A673 (cell line): ENCODE data around the gene MMD2. TPM values are rescaled to one million over a fixed set of nuclear protein-coding genes. Genes with fewer than 3 reads are reported as not detected.

Experiments
- BruUV-seq: library from RNA; stranded (reverse); fragments of 400-500 nt; replicated peaks from 2 replicates; lab custom pipeline; 2021; lab: Mats Ljungman, UMichigan
- CTCF ChIA-PET: fragments of 300-600 bp; sonication (Branson Sonifier 250); formaldehyde crosslinking; loops from one replicate; lab custom pipeline; 2022; ENCODE audit warnings: antibody characterized with exemption; lab: Charles Lee
- POLR2A ChIA-PET: fragments of 300-600 bp; sonication (Branson Sonifier 250); formaldehyde crosslinking; loops from one replicate; lab custom pipeline; 2022; ENCODE audit warnings: antibody characterized with exemption; ENCODE audit not compliant: low non-redundant PET; lab: Charles Lee
- DNase-seq: peaks from one replicate; pipeline ENCODE4 v3.0.0-alpha.2; 2015; ENCODE audit warnings: low spot score
- H3K27ac ChIP-seq: fragments of 200-600 bp; sonication (generic); 2 replicates; pipeline ENCODE4 v1.5.1; 2016; ENCODE audit warnings: mixed run types, low read depth, mild to moderate bottlenecking, mixed read lengths, antibody characterized with exemption, low read length; ENCODE audit not compliant: poor library complexity, severe bottlenecking
- H3K27me3 ChIP-seq: fragments of 200-600 bp; sonication (generic); replicated peaks from 2 replicates; pipeline ENCODE4 v1.6.1; 2017; ENCODE audit warnings: mixed run types, low read depth, mild to moderate bottlenecking, mixed read lengths, antibody characterized with exemption, low read length; ENCODE audit not compliant: insufficient read depth, poor library complexity
- H3K36me3 ChIP-seq: fragments of 200-600 bp; sonication (generic); 2 replicates; pipeline ENCODE4 v1.6.1; 2016; ENCODE audit warnings: mixed run types, mild to moderate bottlenecking, mixed read lengths, antibody characterized with exemption, low read length; ENCODE audit not compliant: insufficient read depth, poor library complexity, severe bottlenecking
- H3K4me1 ChIP-seq: fragments of 200-600 bp; sonication (generic); 2 replicates; pipeline ENCODE4 v1.6.1; 2017; ENCODE audit warnings: mixed run types, mild to moderate bottlenecking, mixed read lengths, antibody characterized with exemption, low read length; ENCODE audit not compliant: insufficient read depth, poor library complexity, severe bottlenecking
- H3K4me3 ChIP-seq: fragments of 200-600 bp; sonication (generic); 2 replicates; pipeline ENCODE4 v1.5.1; 2016; ENCODE audit warnings: low read depth, mixed run types, mild to moderate bottlenecking, mixed read lengths, low read length; ENCODE audit not compliant: poor library complexity, severe bottlenecking
- H3K9me3 ChIP-seq: fragments of 200-600 bp; sonication (generic); 2 replicates; pipeline ENCODE4 v1.6.1; 2016; ENCODE audit warnings: mixed run types, low read depth, mild to moderate bottlenecking, mixed read lengths, antibody characterized with exemption, low read length; ENCODE audit not compliant: poor library complexity, severe bottlenecking
- CTCF ChIP-seq: fragments of 300-800, 200-600 bp; sonication (generic); conservative IDR thresholded peaks from 2 replicates; pipeline ENCODE4 v1.5.1; 2017; ENCODE audit warnings: low read depth, mild to moderate bottlenecking, antibody characterized with exemption, low read length, moderate library complexity, mixed read lengths
- EZH2 ChIP-seq: fragments of 200-600 bp; sonication (generic); IDR thresholded peaks from 2 replicates; pipeline ENCODE4 v1.6.1; 2017; ENCODE audit warnings: borderline replicate concordance, low read depth, mild to moderate bottlenecking, mixed read lengths, antibody characterized with exemption, low read length; ENCODE audit not compliant: poor library complexity, severe bottlenecking
- intact Hi-C: fragments of 100-400 bp; cut with micrococcal nuclease; formaldehyde crosslinking; loops from one replicate; pipeline ENCODE4 v1.10.0; 2022; ENCODE audit not compliant: unreplicated experiment
- total RNA-seq: library from RNA; stranded (reverse); gene quantifications from 2 replicates; pipeline ENCODE4 v1.2.3, GENCODE V29; 2021

MMD2 gene
- total RNA-seq, 1 experiment from 2014 or later, result not detected

GRCh38 chr7:4919969-4920766 lies 38.8 kb downstream of the MMD2 start:
- Histone ChIP-seq H3K27me3 (peaks cover 7% of the 10 kb centered on the region), H3K4me3 (no peak overlapping the region), H3K9me3 (no peaks in the 10 kb centered on the region), H3K27ac (no peak overlapping the region), H3K36me3 (no peaks in the 10 kb centered on the region), H3K4me1 (no peaks in the 10 kb centered on the region)
- intact Hi-C loops, result no loop called here
- TF ChIP-seq CTCF (no peak), EZH2 (no peak)
- POLR2A ChIA-PET, result no interaction called here
- BruUV-seq, result no TSS peak
- CTCF ChIA-PET, result no interaction called here
- DNase-seq, result no peak

DNA sequence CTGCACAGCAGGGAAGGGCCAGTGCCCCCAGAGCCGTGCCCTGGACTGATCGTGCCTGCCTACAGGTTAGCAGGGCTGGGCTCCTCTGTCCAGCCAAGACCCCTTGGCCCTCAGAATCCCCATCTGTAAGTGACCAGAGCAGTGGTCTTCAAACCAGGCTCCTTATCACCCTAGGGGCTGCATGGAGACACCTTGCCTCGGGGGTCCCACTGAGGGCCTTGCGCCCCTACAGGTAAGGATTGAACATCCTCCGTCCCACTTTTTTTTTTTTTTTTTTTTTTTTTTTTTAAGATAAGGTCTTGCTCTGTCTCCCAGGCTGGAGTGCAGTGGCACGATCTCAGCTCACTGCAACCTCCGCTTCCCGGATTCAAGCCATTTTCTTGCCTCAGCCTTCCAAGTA lies 42.9 kb downstream of the MMD2 start:
- no peaks in the 10 kb centered on the region for H3K27me3 ChIP-seq
- no peaks in the 10 kb centered on the region for H3K4me1 ChIP-seq
- POLR2A ChIA-PET, result no interaction called here
- BruUV-seq, result no TSS peak
- intact Hi-C loops, result no loop called here
- TF ChIP-seq EZH2 (no peak), CTCF (no peak)
- CTCF ChIA-PET, result no interaction called here
- H3K36me3 ChIP-seq, result no peaks in the 10 kb centered on the region
- no peak for DNase-seq
- H3K4me3 ChIP-seq, result no peak overlapping the region
- H3K9me3 ChIP-seq, result no peaks in the 10 kb centered on the region
- H3K27ac ChIP-seq, result no peak overlapping the region

- Histone ChIP-seq H3K4me1 (no peaks in the 10 kb centered on the region), H3K27me3 (no peaks in the 10 kb centered on the region), H3K4me3 (no peak overlapping the region), H3K9me3 (no peaks in the 10 kb centered on the region), H3K27ac (no peak overlapping the region), H3K36me3 (no peaks in the 10 kb centered on the region)
- intact Hi-C loops, result no loop called here
- no peak for DNase-seq
- no TSS peak for BruUV-seq
- ChIA-PET POLR2A (no interaction called here), CTCF (no interaction called here)
- TF ChIP-seq EZH2 (no peak), CTCF (no peak)
Observed at GRCh38 chr7:4911111-4911828, 47.7 kb downstream of the MMD2 start.
